ENCODE data around the gene BCL2L1.

DNA sequence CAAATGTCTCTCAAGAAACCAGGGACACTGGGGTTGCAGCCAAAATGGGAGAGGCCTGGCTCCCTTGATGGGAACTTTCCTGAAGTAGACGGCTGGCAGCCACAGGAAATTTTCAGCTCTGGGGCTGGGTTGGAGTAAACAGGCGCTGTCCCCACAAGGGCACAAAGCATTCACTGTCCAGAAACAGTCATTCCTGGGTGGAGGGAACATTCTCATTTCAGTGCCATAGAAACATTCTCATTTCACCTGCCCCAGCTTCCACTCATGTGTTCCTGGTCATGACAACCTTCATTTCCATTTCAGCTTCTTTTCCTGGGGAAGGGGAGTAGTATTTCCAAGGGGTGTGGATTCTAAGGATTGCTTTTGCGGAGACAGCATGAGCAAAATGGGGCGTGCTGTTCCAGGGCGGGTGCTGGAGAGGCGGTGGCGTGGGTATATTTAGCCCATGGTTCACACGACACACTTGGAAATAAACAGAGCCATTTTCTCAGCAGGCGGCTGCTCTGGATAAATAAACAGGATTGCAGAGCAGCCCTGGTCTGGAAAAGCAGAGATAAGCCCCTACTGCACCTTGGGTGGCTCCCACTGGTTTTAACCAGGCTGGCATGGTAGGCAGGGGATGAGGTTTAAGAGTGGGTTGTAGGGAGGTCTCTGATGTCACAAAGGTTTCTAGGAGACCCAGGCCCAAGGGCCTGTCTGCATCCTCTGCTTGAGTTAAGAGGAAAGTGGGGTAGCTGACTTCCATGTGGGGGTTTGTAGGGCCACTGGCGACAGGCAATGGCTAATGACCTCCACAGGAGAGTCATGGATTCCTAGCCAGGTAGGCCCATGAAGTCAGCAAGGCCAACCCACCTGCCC is 52.1 kb downstream of the BCL2L1 start:
- no peak for TF ChIP-seq CTCF (IDR thresholded peaks at IDR 0.05)
- no peak for TF ChIP-seq EZH2 (IDR thresholded peaks at IDR 0.05)

Data from neural progenitor cell (in vitro differentiated cells).